ENCODE measurements around the gene RAD51C. TPM values are rescaled to one million over a fixed set of nuclear protein-coding genes. Genes with fewer than 3 reads are reported as not detected.

The RAD51C gene
- total and polyA plus RNA-seq, 9 of the 15 experiments (the other 6 are each of a cell fraction or from before 2014, with no cell fraction given) = 93.9 to 341 (median 135) TPM

DNA sequence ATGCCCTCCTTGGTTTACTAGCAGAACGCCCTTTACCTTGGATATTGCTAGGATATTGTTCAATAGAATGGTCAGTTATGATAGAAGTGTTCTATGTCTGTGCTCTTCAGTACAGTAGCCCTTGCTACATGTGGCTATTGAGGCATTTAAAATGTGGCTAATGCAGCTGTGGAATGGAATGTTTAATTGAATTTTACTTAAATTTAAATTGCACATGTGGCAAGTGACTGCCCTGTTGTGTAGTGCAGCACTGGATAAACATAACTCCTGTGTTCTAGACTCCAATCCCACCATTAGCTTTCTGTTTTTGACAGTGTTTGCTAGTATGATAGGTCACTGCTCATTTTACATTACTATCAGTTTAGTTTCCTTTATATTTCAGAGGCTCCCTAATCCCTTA is 29.9 kb downstream of the RAD51C start:
- in situ Hi-C loops (cut with MboI) = no loop called here
- no peak overlapping the region for H2AFZ ChIP-seq (ENCODE audit: low read depth, low read length)
- POLR2A ChIA-PET = no interaction called here
- CTCF ChIA-PET (ENCODE audit: low intra/inter-chr PET ratio) = no interaction called here
- no peaks in the 10 kb centered on the region for H3K4me1 ChIP-seq (replicated peaks in 1 of 2; ENCODE audit: control insufficient read depth in 2 of 2, insufficient read depth in 2 of 2, low read length in 2 of 2)
- no peaks in the 10 kb centered on the region for H3K27me3 ChIP-seq (ENCODE audit: control insufficient read depth in 2 of 2, insufficient read depth in 2 of 2, low read length in 2 of 2)
- peaks cover 46% of the 10 kb centered on the region for H3K36me3 ChIP-seq (ENCODE audit: control insufficient read depth, insufficient read depth, low read length)
- DNase-seq (ENCODE audit: extremely low read depth in 1 of 4, low spot score in 3 of 4) (no peak), FAIRE-seq (no peak), ATAC-seq (no peak)
- intact Hi-C loops (cut with micrococcal nuclease) = no loop called here
- H4K20me1 ChIP-seq (replicated peaks; ENCODE audit: control insufficient read depth, insufficient read depth, low read length) = no peaks in the 10 kb centered on the region
- H3K9ac ChIP-seq (ENCODE audit: insufficient read depth in 1 of 2, low read depth in 2 of 2, low read length in 2 of 2) = no peak overlapping the region
- no TSS peak for BruUV-seq (replicated peaks)
- H3K79me2 ChIP-seq (ENCODE audit: control insufficient read depth, insufficient read depth, low read length) = no peaks in the 10 kb centered on the region
- H3K9me1 ChIP-seq (ENCODE audit: control insufficient read depth, insufficient read depth, low read length) = no peaks in the 10 kb centered on the region
- 90% methylated on average over 1 of the region's 1 CpG for WGBS (ENCODE audit: insufficient coverage, low coverage, missing lambda C conversion rate)
- H3K4me3 ChIP-seq = no peak overlapping the region
- no peak for TF ChIP-seq ZNF707 (CRISPR knock-in tag; conservative IDR thresholded peaks at IDR 0.05)
- no peak for TF ChIP-seq HMGXB4 (CRISPR knock-in tag; IDR thresholded peaks at IDR 0.05)
- TF ChIP-seq TOE1 (IDR thresholded peaks at IDR 0.05; ENCODE audit: borderline replicate concordance) = no peak
- TF ChIP-seq TOE1 (CRISPR knock-in tag; IDR thresholded peaks at IDR 0.05; ENCODE audit: borderline replicate concordance, low read depth) = no peak
- no peak for TF ChIP-seq E2F3 (CRISPR knock-in tag; IDR thresholded peaks at IDR 0.05)
- no peak for TF ChIP-seq HNRNPUL1 (IDR thresholded peaks at IDR 0.05; ENCODE audit: low read length)
- TF ChIP-seq ZBTB11 (CRISPR knock-in tag; IDR thresholded peaks at IDR 0.05) = peak in 1 of 3 experiments; percentile 33; a peak in 2 of 6 replicates
- no peaks in the 10 kb centered on the region for H3K9me3 ChIP-seq (replicated peaks; ENCODE audit: control insufficient read depth, insufficient read depth, low read depth, low read length)
- no peak overlapping the region for H3K27ac ChIP-seq (ENCODE audit: extremely low read depth, low read depth, low read length)
- no peak overlapping the region for H3K4me2 ChIP-seq (ENCODE audit: insufficient read depth, low read length)

Measured in K562 (cell line).